Retinal pigment epithelial cell (primary cell): ENCODE results near the gene OR2T2.
"Not testable (repeated sequence)": the region's sequence is repeated elsewhere in the genome, so short reads cannot be mapped to it uniquely, and the experiment has no call there.

ENCODE experiments used
- DNase-seq: peaks from one replicate; pipeline ENCODE4 v3.0.0-alpha.2; 2010; ENCODE audit warnings: low read depth
- H3K4me3 ChIP-seq: 2 replicates; pipeline ENCODE4 v1.5.1; 2011; ENCODE audit warnings: mild to moderate bottlenecking, low read length, control low read depth, moderate library complexity
- CTCF ChIP-seq: conservative IDR thresholded peaks from 2 replicates; pipeline ENCODE4 v1.5.1; 2011; ENCODE audit warnings: low read depth, low read length, control low read depth, inconsistent platforms

The OR2T2 gene

GRCh38 chr1:248471154-248471553 is 25.7 kb downstream of the OR2T2 start:
- no peak for TF ChIP-seq CTCF
- no peak for DNase-seq
- H3K4me3 ChIP-seq: no peak overlapping the region

- H3K4me3 ChIP-seq, DNase-seq: not testable (repeated sequence)
These were observed 26.7 kb downstream of the OR2T2 start for GRCh38 chr1:248472111-248472510.

- not testable (repeated sequence) for DNase-seq, H3K4me3 ChIP-seq
These were observed 27.6 kb downstream of the OR2T2 start, which contains the start of gene OR2T3 for GRCh38 chr1:248473051-248473450. OR2T3 (plus strand) TSS chr1:248473351; CDS start chr1:248473351, 0 bp downstream.

- not testable (repeated sequence) for DNase-seq, H3K4me3 ChIP-seq
These were observed 30.2 kb downstream of the OR2T2 start for GRCh38 chr1:248475660-248476059.

GRCh38 chr1:248481686-248482579 is 36.5 kb downstream of the OR2T2 start:
- DNase-seq, H3K4me3 ChIP-seq: not testable (repeated sequence)

GRCh38 chr1:248488289-248488688 is 42.9 kb downstream of the OR2T2 start, which contains the start of gene OR2T5:
OR2T5 (plus strand) TSS chr1:248488589; CDS start chr1:248488589, 0 bp downstream.
- not testable (repeated sequence) for H3K4me3 ChIP-seq

GRCh38 chr1:248496661-248497060 is 51.2 kb downstream of the OR2T2 start:
- H3K4me3 ChIP-seq: not testable (repeated sequence)

More at GRCh38 chr1:248488289-248488688, 42.9 kb downstream of the OR2T2 start, which contains the start of gene OR2T5:
- not testable (repeated sequence) for DNase-seq

GRCh38 chr1:248500305-248501035 is 55.0 kb downstream of the OR2T2 start:
- DNase-seq, H3K4me3 ChIP-seq: not testable (repeated sequence)

More at GRCh38 chr1:248496661-248497060, 51.2 kb downstream of the OR2T2 start:
- DNase-seq: not testable (repeated sequence)
